Stimulated activated CD8-positive, alpha-beta memory T cell treated with anti-CD3 and anti-CD28 coated beads, Interleukin-15, amount 100 ng/mL, for 48 hours (primary cell): ENCODE measurements around the gene SLC66A1.

Experiments used
- DNase-seq, 2 donors: peaks; one replicate each; pipeline ENCODE4 v3.0.0-alpha.2; 2020; ENCODE audit warnings: low read depth in 2 of 2

Gene SLC66A1

DNA sequence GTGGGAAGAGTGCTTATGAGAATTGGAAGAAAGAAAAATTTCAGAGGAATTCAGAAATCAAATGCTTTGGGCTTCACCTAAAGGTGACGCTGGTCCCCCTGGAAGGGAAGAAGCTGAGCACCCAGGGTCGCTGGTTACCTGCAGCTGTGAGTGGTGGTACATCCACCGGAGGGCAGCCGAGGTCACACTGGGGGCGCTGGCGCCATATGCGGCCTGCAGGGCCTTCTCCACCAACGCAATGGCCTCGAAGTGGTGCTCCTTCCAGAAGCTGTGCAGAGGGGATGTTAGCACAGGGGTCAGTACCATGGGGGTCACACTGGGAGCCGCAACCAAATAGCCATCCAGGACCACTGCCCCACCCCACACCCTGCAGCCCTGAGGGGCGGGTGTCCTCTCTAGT lies 6.2 kb upstream of the SLC66A1 start:
- no peak for DNase-seq

DNA sequence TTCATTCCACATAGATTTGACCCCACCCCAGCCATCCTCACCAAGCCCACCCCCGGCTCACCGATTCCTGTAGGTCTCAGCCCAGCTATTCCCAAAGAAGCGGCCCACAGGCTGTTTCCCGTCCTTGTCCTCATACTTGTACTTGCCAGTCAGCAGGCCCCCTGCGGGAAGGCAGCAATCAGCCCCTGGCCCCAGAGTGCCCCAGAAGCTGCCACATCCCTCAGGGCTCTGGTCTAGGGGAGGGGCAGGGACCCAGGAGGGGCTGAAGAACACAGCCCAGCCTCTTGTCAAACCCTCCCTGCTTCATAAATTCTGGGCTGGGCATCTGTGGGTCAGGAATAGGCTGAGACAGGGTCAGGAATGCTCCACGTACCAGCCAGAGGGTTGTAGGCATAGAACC lies 5.2 kb upstream of the SLC66A1 start:
- no peak for DNase-seq

DNA sequence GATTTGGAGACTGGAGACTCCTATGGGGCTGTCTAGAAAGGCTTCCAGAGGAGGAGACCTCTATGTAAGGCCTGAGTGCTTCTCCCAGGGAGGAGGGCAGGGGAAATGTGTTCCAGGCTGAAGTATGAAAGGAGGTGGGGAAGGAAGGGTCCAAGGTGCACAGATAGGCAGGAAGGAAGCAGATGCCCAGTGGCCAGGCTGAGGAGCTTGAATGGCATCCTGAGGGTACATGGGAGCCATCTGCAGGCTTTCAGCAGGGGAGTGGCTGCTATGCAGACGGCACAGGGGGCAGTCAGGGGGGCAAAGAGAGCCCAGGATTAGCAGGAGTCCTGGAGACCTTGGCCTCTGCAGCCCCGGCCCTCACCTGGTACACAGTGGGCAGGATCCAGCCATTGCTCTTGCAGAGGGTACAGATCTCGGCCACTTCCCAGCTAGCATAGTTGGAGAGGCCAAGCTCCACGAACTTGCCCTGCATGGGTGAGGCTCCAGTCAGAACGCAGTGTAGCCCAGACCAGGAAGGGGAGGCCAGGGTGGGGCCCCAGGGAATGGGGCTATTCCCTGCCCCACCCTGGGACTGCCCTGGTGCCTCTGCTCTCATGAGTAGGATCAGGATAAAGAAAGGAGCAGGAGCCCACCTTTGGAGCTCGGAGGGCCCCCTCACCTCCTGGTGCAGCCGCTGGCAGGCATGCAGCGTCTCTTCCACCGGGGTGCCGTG lies 4.2 kb upstream of the SLC66A1 start:
- DNase-seq = no peak

DNA sequence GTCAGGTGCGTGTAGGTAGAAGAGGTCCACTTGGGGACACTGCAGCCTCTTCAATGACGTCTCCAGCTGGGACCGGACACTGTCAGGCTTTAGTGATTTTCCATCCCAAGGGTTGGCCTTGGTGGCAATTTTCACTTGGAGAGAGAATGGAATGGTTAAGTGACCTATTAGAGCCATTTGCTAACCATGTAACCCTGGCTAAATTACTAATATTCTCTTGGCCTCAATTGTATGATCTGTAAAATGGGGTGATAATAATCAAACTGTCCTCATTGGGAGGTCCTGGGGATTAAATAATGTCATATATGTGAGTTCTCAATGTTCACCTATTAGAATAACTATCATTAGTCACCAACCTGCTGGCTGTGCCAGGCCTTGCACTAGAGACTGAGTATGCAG lies 3.6 kb upstream of the SLC66A1 start:
- no peak for DNase-seq

DNA sequence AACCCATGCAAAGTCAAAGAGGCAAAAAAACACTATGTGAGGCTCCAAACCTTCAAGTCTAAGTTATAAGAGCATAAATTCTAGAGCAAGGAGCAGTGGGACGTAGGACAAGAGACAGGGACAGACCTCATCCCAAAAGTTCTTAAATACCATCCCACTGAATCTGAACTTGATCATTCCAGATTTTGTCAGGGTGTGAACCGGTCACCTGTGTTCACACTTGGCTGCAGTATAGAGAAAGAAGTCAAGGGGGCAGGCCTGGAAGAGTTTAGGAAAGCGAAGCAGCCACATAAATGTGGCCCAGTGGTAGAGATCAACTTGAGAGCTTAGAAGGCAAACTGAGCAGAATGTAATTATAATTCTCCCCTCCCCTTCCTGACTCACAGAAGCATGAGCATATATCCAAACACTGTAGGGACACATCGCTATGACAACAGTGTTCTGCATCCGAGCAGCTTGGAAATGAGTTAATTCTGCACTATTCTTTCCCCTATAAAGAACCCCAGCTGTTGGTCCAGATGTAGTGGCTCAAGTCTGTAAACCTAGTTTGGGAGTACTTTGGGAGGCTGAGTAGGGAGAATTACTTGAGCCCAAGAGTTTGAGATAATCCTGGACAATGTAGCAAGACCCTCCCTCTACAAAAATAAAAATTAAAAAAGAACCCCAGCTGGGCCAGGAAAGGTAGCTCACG lies 2.9 kb upstream of the SLC66A1 start:
- no peak for DNase-seq

DNA sequence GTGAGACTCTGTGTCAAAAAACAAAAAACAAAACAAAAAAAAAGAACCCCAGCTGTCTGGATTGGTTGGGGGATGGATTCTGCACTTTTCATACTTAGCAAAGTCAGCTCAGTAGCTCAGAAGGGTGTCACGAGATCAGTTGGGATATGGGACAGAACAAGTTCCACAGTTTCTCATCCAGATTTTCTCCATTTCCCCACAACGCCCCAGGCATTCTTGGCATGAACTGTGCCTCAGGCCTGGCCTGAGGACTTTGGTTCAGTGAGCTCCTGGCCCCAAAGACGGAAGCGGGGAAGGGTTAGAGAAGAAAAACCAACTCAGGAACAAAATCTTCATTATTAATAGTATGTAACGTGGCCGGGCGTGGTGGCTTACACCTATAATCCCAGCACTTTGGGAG lies 2.1 kb upstream of the SLC66A1 start:
- DNase-seq = no peak

DNA sequence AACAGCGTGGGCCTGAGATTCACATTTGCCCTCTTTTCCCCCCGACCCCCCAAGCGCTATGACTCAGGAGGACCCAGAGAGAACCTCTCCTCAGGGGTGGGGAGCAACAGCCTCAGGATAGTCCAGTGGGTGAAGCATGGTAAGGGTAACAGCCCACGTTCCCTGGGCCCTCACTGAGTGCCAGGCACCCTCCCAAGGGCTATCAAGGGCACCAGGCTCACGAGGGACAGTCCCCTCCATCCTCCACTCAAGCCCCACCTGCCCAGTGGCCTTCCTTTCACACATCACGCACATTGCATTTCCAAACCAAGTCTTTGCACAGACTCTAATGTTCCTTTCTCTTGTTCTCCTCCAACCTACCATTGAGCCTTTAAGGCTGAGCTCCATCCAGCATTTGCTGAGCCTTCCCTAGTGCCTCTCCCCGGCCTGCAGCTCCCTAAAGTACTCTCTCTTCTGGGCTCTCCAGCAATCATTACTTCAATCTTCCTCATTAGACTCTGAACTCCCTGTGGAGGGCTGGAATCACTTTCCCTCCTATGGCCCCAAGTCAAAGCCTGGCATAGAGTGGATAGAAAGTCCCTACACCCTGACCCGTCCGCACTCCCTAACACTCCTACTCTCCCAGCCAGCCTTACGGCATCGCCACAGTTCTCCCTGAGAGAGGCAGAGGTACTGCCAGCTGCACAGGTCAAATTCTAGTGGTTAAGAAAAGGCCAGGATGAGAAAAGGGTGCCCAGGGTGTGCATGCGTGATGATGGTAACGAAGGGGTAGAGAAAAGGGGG lies 1.2 kb upstream of the SLC66A1 start:
- DNase-seq = no peak

DNA sequence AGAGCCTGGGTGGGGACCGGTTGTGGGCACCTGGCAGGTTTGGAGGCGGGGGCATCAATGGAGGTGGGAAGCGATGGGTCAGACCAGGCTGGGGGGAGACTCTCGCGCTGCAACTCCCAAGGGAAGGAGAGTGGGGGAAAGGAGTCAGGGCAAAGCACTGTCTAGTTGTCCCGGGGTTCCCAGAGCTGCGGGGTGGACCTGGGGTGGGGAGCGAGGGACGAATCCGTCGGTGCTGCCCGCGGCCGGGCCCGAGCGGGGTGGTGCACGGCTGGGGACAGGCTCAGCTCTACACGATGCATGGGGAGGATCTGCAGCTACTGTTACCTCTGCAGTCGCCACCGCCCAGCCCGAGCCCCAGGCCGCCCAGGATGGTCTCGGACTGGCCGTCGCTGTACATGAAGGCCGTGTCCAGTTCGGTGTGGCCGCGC lies 609 bp upstream of the SLC66A1 start:
- DNase-seq = no peak

DNA sequence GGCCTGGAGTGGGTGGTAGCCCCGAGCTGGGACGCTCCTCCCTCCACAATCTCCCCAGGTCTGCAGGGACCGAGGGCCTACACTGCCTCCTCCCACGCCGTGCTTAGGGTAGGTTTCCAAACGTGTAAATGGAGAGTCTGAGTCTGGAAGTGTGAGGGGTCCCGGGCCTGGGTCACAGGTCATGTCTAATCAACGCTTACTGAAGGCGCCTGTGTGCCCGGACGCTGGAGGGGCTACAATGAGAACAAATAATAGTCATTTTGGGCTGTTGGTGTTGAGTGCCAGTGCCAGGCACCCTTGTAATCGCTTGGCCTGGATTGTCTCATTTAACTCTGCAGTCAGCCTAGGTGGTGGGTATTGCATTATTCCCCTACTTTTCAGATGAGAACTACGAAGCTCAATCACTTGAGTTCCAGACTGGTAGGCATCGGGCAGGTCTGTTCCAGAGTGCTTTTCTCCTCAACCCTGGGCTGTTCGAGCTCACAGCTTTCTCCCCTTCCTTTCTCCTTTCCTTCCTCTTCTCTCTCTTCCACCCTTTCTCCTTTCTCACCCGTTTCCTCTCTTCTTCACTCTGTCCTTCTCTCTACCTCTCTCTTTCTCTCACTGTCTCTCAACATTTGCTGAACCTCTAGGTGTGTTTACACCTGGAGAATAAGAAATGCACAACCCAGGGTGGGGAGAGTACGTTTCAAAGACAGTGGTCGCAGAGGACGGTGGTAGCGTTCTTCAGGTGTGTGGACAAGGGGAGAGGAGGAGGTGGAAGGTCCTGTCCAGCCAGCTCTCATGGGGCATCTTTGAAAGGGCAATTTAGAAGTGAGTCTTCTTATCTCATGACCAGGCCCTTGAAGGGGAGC lies 883 bp downstream of the SLC66A1 start:
- DNase-seq = no peak

DNA sequence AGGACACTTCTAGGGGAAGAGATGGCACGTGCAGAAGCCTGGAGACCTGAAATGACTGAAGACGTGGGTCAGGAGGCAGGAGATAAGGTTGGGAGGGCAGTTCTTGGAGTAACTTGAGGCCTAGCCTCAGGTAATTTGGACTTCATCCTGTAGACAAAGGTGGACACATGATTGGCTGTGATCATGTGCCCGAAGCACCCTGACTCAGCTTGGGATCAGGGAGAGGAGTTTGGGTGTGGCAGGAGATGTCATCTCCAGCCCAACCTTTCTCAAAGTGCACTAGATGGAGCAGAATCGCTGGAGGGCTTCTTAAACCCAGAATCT lies 1.5 kb downstream of the SLC66A1 start:
- no peak for DNase-seq

DNA sequence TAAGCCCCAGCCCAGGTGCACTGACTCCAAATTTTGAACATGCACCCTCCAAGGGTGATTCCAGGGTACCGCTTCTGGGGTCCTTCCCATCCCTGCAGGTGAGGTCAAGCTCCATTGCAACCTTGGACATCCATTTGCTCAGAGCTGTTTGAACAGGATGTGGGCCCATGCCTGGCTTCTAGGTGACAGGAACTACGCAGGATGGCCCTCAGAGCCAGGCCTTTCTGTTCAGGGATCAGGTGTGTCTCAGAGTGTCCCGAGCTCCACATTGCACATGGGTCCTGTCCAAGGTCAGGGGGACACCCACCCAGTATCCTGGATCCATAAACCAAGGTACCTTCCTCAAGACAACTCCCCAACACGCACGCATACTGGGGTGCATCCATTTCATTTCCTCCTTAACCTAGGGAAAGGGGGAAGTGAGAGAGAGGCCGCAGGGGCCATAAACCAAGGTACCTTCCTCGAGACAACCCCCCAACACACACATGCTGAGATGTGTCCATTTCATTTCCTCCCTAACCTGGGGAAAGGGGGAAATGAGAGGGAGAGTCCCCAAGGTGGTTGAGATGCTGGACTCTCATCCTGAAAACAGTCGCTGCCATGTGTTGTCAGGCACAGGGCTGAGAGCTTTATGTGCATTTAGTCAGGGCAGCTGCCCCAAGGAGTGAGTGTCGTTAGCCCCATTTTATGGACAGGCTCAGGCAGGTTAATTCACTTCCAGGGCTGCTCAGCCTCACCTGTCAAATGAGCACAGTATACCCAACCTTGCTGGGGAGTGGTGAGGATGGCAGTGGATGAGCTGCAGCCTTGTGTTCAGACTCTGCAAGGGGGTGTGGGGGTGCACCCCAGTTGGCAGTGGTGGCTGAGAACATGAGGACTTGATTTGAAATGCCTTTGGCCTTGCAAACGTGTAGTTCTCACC lies 2.1 kb downstream of the SLC66A1 start:
- no peak for DNase-seq

DNA sequence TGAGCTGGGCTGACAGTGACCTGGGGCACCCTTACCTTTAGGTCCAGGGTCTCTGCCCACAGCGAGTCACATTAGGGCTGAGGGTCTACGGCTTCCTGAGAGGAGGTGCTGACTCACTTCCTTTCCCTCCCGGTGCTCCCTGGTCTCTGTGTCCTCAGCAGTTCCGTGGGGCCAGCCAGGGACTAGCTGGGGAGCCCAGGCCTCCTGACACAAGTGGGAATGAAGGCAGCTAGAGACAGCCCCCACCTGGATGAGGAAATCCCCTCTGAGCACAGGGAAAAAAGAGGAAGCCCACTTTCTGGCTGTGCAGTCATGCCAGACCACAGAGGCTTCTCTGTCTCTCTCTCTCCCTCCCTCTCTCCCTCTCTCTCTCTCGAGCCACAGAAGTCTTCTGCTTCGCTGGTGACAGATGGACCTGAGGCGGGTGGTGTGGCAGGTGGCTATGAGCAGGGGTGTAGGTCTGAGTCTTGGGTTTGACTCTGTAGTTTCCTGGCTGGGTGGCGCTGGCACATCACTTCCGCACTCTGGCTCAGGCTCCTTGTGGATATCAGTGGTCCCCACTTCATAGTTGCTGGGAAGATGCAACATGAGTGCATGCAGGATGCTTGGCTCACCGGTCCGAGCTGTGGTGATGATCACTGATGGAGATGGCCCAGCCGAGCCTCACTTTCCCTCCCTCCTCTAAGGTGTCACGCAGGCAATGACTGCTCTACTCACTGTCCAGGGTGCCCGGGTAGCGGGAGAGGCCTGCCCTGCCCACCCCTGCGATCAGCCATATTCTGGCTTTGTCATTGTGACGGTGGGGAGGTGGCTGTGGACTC lies 3.5 kb downstream of the SLC66A1 start:
- no peak for DNase-seq

DNA sequence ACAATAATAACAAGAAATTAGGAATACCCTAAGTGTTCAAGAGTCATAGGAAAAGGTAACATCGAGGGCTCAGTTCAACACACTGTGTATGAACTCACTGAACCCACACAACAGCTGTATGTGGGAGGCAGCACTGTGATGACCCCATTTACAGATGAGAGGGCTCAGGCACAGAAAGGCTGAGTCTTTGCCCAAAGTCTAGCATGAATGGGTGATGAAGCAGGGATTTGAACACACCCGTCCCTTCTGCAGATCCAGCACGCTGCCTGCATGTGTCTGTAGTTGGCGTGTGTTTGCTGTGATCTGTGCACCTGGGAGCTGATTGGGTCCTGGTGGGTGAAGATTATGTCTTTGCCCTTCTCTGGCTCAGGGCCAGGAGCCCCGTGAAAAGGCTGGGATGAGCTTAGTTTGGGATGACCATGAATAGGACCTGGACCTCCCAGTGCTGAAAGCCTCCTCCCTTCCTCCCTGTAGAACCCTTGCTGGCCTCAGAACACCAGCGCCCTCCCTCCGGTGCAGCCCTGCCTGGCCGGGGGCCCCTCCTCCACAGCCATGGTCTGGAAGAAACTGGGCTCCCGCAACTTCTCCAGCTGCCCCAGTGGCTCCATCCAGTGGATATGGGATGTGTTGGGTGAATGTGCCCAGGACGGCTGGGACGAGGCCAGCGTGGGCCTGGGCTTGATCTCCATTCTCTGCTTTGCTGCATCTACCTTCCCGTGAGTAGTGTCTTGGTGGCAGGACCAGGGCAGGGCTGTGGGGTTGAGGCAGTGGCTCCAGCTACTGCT lies 5.2 kb downstream of the SLC66A1 start:
- no peak for DNase-seq

DNA sequence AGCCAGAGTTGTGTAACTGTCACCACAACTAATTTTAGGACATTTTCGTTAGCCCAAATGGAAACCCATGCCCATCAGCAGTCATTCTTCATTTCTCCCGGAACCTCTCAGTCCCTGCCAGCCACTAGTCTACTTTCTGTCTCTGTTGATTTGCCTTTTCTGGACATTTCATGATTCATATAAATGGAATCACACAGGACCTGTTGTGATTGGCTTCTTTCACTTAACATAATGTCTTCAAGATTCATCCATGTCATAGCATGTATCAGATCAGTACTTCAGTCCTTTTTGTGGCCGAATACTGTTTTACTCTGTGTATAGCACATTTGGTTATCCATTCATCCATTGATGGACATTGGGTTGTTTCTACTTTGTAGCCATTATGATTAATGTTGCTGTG lies 7.1 kb downstream of the SLC66A1 start:
- no peak for DNase-seq

DNA sequence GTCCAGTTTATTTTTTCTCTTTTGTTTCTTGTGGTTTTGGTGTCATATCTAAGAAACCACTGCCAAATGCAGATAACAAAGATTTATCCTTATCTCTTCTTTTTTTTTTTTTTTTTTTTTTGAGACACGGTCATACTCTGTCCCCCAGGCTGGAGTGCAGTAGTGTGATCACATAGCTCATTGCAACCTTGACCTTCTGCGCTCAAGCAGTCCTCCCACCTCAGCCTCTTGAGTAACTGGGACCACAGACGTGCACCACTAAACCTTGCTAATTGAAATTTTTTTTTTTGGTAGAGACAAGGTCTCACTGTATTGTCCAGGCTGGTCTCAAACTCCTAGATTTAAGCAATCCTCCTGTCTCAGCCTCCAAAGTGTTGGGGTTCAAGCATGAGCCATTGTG lies 8.9 kb downstream of the SLC66A1 start:
- DNase-seq = no peak

DNA sequence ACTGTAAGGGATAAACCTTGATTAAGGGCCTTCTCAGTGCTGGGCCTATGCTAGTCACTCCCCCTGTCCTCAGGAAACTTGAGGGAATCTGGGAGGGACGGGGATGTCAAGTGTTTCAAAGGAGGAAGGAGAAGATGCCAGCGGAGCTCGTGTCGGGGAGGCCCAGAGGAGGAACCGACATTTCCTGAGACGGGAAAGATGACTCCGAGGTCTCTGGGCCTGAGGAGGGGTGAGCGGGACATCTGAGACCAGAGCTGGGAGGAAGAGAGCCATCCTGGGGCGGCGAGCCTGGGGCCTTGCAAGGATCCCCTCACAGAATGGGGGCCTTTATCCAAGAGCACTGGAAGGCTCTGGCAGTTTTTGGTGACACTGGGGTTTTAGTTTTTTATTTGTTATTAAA lies 10.4 kb downstream of the SLC66A1 start:
- DNase-seq = no peak

DNA sequence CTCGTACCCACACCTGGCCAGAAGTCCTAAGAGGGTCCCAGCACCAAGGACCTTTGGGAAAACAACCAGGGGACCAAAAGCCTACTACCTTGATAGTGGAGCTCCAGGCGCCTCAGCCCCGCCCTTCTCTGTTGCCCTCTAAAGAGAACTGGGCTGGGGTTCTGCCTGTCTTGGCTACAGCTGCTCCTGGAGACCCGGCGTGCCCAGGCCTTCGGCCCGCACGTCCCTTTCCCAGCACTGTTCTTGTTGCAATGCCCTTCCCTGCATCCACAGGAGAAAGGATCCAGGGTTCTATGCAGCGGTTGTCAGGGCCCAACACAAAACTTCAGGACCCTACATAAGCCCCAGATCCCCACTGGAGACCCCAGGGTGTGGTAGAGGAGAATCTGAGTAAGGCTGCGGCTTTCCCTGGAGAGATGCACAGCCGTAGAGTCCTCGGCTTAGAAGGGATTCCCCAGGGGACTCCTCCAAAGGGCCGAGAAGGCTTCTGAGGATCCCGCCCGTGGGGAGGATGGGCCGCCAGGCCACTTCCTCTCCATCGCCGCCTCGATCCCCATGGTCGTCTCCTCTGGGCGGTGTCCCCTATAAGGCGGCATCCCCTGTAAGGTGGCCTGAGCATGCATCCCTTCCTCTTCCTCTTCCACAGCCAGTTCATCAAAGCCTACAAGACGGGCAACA lies 12.0 kb downstream of the SLC66A1 start:
- no peak for DNase-seq

DNA sequence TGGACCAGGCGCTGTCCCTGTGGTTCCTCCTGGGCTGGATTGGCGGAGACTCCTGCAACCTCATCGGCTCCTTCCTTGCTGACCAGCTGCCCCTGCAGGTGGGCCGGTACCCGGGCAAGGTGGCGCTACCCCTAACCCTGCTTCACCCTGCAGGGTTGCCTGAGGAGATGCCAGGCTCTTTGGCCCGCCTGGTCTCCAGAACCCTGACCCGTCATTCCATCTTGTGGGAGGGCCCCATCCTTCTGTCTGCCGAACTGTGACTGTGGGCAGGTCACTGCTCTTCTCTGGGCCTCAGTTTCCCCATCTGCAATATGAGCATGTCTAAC lies 12.5 kb downstream of the SLC66A1 start:
- no peak for DNase-seq

DNA sequence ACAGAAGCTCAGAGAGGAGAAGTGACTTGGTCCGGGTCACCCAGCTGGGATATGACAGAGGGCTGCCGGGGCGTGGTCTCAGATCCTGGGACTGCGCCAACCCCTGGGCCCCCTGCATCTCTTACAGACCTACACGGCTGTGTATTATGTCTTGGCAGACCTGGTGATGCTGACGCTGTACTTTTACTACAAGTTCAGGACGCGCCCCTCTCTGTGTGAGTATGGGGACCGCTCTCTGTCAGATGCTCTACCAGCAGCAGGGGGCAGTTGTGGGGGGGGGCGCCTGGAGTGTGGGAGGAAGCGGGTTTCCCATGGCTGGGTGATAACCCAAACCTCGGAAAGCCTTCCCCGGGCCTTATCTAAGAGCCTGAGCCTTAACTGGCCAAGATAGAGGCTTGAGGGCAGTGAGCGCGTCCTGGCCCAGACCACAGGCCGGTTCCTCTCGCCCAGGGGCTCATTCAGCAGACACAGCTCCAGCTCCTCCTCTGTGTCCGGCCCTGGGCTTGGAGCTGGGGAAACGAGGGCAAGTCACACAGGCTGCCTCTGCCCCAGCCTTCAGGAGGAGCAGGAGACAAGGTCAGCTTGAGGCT lies 13.3 kb downstream of the SLC66A1 start:
- no peak for DNase-seq
